K562 (cell line): Measurements from ENCODE around the gene SERPINE1. TPM values are rescaled to one million over a fixed set of nuclear protein-coding genes. Genes with fewer than 3 reads are reported as not detected.
A peak's percentile ranks its signal among the peaks of the same experiment; 100 is the strongest.

ENCODE experiments used
- E2F6 ChIP-seq, 2 experiments: IDR thresholded peaks; 2 replicates each; pipeline ENCODE4 v1.6.1; 2011; ENCODE audit warnings: borderline replicate concordance in 1 of 2, control low read depth in 1 of 2, low read depth in 1 of 2, low read length in 1 of 2, mild to moderate bottlenecking in 1 of 2, mixed read lengths in 1 of 2, moderate library complexity in 1 of 2; ENCODE audit not compliant: insufficient read depth in 1 of 2, insufficient read length in 1 of 2, poor library complexity in 1 of 2, severe bottlenecking in 1 of 2; ENCODE audit errors: extremely low read depth in 1 of 2
- GABPB1 ChIP-seq: sonication (generic); formaldehyde crosslinking; IDR thresholded peaks from 2 replicates; pipeline ENCODE4 v1.8.0; 2022; ENCODE audit warnings: mild to moderate bottlenecking, missing genetic modification reagents
- THAP12 ChIP-seq: fragments of 250-450 bp; sonication (Bioruptor Pico); IDR thresholded peaks from 2 replicates; pipeline ENCODE4 v1.9.0; 2021; ENCODE audit warnings: mild to moderate bottlenecking, inconsistent platforms
- U2AF1 ChIP-seq: fragments of 200-400 bp; formaldehyde crosslinking; optimal IDR thresholded peaks from 2 replicates; pipeline ENCODE3; 2017; ENCODE audit warnings: mild to moderate bottlenecking, low read depth, low read length, moderate library complexity
- ZNF184 ChIP-seq: sonication (generic); formaldehyde crosslinking; IDR thresholded peaks from 2 replicates; pipeline ENCODE4 v1.5.0; 2020; ENCODE audit warnings: missing genetic modification reagents
- polyA plus RNA-seq, 8 experiments: library from polyadenylated mRNA; depleted of rRNA in 4 of 8; stranded (reverse) in 5 of 8; unstranded in 3 of 8; fragments of >200 nt; fragmentation: Nextera tagmentation in 2 of 8; fragmentation: Illumina TruSeq in 1 of 8; extraction: Ambion mirVana in 2 of 8; extraction: Trizol in 1 of 8; gene quantifications; 2 replicates each; pipeline versions ENCODE4 v1.2.1 to v1.2.3, GENCODE V29; 2011 to 2014; ENCODE audit warnings: inconsistent platforms in 1 of 8, missing spikeins in 1 of 8
- total RNA-seq, 7 experiments: library from RNA; depleted of rRNA in 6 of 7; stranded (reverse); fragments of >200 nt in 6 of 7; fragmentation: Illumina TruSeq in 2 of 7; extraction: Trizol in 2 of 7; gene quantifications; 2 replicates each; pipeline versions ENCODE4 v1.2.1 to v1.2.3, GENCODE V29; 2011 to 2021; ENCODE audit warnings: low replicate concordance in 1 of 7
- TF ChIP-seq, protein P1 (sequence below): IDR thresholded peaks from 2 replicates; pipeline ENCODE4 v1.6.1; 2014; ENCODE audit warnings: antibody characterized with exemption
- TF ChIP-seq, protein P2 (sequence below): fragments of 250-450 bp; sonication (Bioruptor Pico); IDR thresholded peaks from 2 replicates; pipeline ENCODE4 v1.4.0; 2020; ENCODE audit warnings: mild to moderate bottlenecking, moderate library complexity, borderline replicate concordance
- TF ChIP-seq, protein P3 (sequence below), 2 experiments: fragments of 450-650 bp; formaldehyde crosslinking in 1 of 2; IDR thresholded peaks; 2 replicates each; pipeline versions ENCODE4 v1.4.0 to v1.6.1; 2014 to 2020; ENCODE audit warnings: mild to moderate bottlenecking in 2 of 2, borderline replicate concordance in 1 of 2, low read depth in 1 of 2

Gene SERPINE1
- total and polyA plus RNA-seq, 9 of the 15 experiments (the other 6 are each of a cell fraction or from before 2014, with no cell fraction given): 0.22 to 4.8 (median 0.91) TPM

DNA sequence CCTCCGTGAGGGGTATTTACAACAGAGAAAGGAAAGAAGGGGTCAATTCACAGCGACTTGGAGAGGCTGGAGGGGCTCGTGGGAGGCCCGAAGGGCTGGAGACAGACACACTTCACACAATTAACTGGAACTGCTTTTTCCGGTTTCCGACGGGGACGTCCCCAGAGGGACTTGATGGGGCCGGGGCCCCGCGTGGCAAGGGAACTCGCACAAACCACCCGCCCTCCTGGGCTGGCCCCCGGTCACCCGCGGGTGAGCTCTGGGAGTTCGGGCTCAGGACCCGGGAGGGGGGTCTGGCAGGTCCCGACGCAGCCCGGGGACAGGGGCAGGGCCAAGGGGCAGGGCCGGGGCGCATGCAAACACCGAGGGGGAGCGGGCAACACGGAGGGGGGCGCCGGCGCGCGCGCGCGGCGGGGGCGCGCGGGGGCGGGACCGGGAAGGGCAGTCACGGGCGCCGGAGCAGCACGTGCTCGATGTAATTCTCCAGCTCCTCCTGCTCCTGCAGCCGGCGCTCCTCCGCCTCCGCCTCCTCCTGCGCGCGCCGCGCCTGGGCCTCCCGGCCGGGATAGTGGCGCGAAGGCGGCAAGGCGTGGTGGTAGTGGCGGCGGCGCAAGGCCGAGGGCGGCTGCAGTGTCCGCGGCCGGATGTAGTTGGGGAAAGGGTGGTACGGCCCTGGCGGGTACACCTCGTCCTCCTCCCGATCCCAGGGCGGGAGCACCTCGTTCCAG lies 35.8 kb downstream of the SERPINE1 start (continued):
- TF ChIP-seq THAP12 (peak; percentile 33; the same call in 1 of the 2 replicates), ZNF184 (CRISPR knock-in tag) (no peak), E2F6 (IDR thresholded peaks at IDR 0.05; ENCODE audit: borderline replicate concordance in 1 of 2, extremely low read depth in 1 of 2, insufficient read depth in 1 of 2, insufficient read length in 1 of 2, low read depth in 1 of 2, low read length in 1 of 2, poor library complexity in 1 of 2, severe bottlenecking in 1 of 2) (peak; percentile 97 to 100), U2AF1 (peak; percentile 50), GABPB1 (CRISPR knock-in tag) (peak; percentile 46)
- TF ChIP-seq, protein P1, sequence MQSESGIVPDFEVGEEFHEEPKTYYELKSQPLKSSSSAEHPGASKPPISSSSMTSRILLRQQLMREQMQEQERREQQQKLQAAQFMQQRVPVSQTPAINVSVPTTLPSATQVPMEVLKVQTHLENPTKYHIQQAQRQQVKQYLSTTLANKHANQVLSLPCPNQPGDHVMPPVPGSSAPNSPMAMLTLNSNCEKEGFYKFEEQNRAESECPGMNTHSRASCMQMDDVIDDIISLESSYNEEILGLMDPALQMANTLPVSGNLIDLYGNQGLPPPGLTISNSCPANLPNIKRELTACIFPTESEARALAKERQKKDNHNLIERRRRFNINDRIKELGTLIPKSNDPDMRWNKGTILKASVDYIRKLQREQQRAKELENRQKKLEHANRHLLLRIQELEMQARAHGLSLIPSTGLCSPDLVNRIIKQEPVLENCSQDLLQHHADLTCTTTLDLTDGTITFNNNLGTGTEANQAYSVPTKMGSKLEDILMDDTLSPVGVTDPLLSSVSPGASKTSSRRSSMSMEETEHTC: peak; percentile 60; the same call in 1 of the 2 replicates
- TF ChIP-seq, protein P2, sequence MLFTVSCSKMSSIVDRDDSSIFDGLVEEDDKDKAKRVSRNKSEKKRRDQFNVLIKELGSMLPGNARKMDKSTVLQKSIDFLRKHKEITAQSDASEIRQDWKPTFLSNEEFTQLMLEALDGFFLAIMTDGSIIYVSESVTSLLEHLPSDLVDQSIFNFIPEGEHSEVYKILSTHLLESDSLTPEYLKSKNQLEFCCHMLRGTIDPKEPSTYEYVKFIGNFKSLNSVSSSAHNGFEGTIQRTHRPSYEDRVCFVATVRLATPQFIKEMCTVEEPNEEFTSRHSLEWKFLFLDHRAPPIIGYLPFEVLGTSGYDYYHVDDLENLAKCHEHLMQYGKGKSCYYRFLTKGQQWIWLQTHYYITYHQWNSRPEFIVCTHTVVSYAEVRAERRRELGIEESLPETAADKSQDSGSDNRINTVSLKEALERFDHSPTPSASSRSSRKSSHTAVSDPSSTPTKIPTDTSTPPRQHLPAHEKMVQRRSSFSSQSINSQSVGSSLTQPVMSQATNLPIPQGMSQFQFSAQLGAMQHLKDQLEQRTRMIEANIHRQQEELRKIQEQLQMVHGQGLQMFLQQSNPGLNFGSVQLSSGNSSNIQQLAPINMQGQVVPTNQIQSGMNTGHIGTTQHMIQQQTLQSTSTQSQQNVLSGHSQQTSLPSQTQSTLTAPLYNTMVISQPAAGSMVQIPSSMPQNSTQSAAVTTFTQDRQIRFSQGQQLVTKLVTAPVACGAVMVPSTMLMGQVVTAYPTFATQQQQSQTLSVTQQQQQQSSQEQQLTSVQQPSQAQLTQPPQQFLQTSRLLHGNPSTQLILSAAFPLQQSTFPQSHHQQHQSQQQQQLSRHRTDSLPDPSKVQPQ (CRISPR knock-in tag): no peak
- TF ChIP-seq, protein P3, sequence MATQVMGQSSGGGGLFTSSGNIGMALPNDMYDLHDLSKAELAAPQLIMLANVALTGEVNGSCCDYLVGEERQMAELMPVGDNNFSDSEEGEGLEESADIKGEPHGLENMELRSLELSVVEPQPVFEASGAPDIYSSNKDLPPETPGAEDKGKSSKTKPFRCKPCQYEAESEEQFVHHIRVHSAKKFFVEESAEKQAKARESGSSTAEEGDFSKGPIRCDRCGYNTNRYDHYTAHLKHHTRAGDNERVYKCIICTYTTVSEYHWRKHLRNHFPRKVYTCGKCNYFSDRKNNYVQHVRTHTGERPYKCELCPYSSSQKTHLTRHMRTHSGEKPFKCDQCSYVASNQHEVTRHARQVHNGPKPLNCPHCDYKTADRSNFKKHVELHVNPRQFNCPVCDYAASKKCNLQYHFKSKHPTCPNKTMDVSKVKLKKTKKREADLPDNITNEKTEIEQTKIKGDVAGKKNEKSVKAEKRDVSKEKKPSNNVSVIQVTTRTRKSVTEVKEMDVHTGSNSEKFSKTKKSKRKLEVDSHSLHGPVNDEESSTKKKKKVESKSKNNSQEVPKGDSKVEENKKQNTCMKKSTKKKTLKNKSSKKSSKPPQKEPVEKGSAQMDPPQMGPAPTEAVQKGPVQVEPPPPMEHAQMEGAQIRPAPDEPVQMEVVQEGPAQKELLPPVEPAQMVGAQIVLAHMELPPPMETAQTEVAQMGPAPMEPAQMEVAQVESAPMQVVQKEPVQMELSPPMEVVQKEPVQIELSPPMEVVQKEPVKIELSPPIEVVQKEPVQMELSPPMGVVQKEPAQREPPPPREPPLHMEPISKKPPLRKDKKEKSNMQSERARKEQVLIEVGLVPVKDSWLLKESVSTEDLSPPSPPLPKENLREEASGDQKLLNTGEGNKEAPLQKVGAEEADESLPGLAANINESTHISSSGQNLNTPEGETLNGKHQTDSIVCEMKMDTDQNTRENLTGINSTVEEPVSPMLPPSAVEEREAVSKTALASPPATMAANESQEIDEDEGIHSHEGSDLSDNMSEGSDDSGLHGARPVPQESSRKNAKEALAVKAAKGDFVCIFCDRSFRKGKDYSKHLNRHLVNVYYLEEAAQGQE (IDR thresholded peaks at IDR 0.05; ENCODE audit: borderline replicate concordance): 0 out of 2 replicates have a peak, but pooled peaks have one; percentile 3
- TF ChIP-seq, protein P3 (CRISPR knock-in tag; IDR thresholded peaks at IDR 0.05; ENCODE audit: low read depth): no peak
